Keratinocyte (primary cell): ENCODE results near the gene DDX41. TPM values are rescaled to one million over a fixed set of nuclear protein-coding genes. Genes with fewer than 3 reads are reported as not detected.
A peak's percentile ranks its signal among the peaks of the same experiment; 100 is the strongest.

Source experiments
- DNase-seq: peaks from one replicate; pipeline ENCODE4 v3.0.0-alpha.2; 2011; ENCODE audit warnings: low read depth, missing footprints, low spot score
- FAIRE-seq: peaks from 2 replicates; lab custom pipeline; 2011; peaks lifted over from hg19 to GRCh38; lab: Jason Lieb, UNC
- H2AFZ ChIP-seq: 2 replicates; pipeline ENCODE4 v1.6.0; 2012; ENCODE audit warnings: low read length, control low read depth, inconsistent platforms; ENCODE audit not compliant: control insufficient read depth
- H3K27ac ChIP-seq: 2 replicates; pipeline ENCODE4 v1.5.1; 2011; ENCODE audit warnings: low read length; ENCODE audit not compliant: control insufficient read depth, insufficient read depth
- H3K27me3 ChIP-seq: 3 replicates; pipeline ENCODE4 v1.6.0; 2011; ENCODE audit warnings: low read length; ENCODE audit not compliant: control insufficient read depth, insufficient read depth; ENCODE audit errors: extremely low read depth
- H3K36me3 ChIP-seq, 2 experiments: 2 replicates in 1 of 2; 3 replicates in 1 of 2; pipeline ENCODE4 v1.5.1; 2011; ENCODE audit warnings: low read length in 2 of 2, mild to moderate bottlenecking in 1 of 2; ENCODE audit not compliant: control insufficient read depth in 2 of 2, insufficient read depth in 2 of 2; ENCODE audit errors: extremely low read depth in 1 of 2
- H3K4me1 ChIP-seq: 3 replicates; pipeline ENCODE4 v1.5.1; 2011; ENCODE audit warnings: low read length; ENCODE audit not compliant: control insufficient read depth, insufficient read depth; ENCODE audit errors: extremely low read depth
- H3K4me2 ChIP-seq: 3 replicates; pipeline ENCODE4 v1.6.0; 2011; ENCODE audit warnings: low read depth, low read length; ENCODE audit not compliant: control insufficient read depth, insufficient read depth; ENCODE audit errors: extremely low read depth
- H3K4me3 ChIP-seq, 3 experiments: fragments of 200-600 bp in 1 of 3; sonication (generic) in 1 of 3; 2 replicates in 2 of 3; 3 replicates in 1 of 3; pipeline ENCODE4 v1.5.1; 2011 to 2016; ENCODE audit warnings: low read length in 3 of 3, mild to moderate bottlenecking in 3 of 3, control low read depth in 2 of 3, inconsistent platforms in 1 of 3, low read depth in 1 of 3, mixed read lengths in 1 of 3, mixed run types in 1 of 3, moderate library complexity in 1 of 3; ENCODE audit not compliant: control insufficient read depth in 2 of 3, insufficient read depth in 2 of 3; ENCODE audit errors: extremely low read depth in 1 of 3
- H3K79me2 ChIP-seq: 2 replicates; pipeline ENCODE4 v1.6.0; 2012; ENCODE audit warnings: low read length; ENCODE audit not compliant: control insufficient read depth, insufficient read depth
- H3K9ac ChIP-seq: 3 replicates; pipeline ENCODE4 v1.6.0; 2011; ENCODE audit warnings: low read length; ENCODE audit not compliant: control insufficient read depth, insufficient read depth; ENCODE audit errors: extremely low read depth
- H3K9me1 ChIP-seq: 3 replicates; pipeline ENCODE4 v1.6.0; 2011; ENCODE audit warnings: low read length; ENCODE audit not compliant: control insufficient read depth, insufficient read depth; ENCODE audit errors: extremely low read depth
- H3K9me3 ChIP-seq: 2 replicates; pipeline ENCODE4 v1.5.1; 2012; ENCODE audit warnings: low read depth, low read length; ENCODE audit not compliant: control insufficient read depth
- H4K20me1 ChIP-seq: 3 replicates; pipeline ENCODE4 v1.6.0; 2011; ENCODE audit warnings: low read length; ENCODE audit not compliant: control insufficient read depth, insufficient read depth; ENCODE audit errors: extremely low read depth
- CTCF ChIP-seq, 3 experiments: IDR thresholded peaks in 1 of 3; conservative IDR thresholded peaks in 1 of 3; optimal IDR thresholded peaks in 1 of 3; 2 replicates in 2 of 3; 3 replicates in 1 of 3; pipeline versions ENCODE3 to v1.5.1; 2011; ENCODE audit warnings: low read length in 3 of 3, mild to moderate bottlenecking in 3 of 3, moderate library complexity in 2 of 3, control low read depth in 1 of 3, inconsistent platforms in 1 of 3; ENCODE audit not compliant: insufficient read depth in 2 of 3; ENCODE audit errors: extremely low read depth in 1 of 3
- EZH2 ChIP-seq: IDR thresholded peaks from one replicate; pipeline ENCODE4 v1.6.1; 2012; ENCODE audit warnings: inconsistent platforms, mild to moderate bottlenecking, low read length, moderate library complexity
- dilution Hi-C: fragments of 300-500 bp; cut with MboI; formaldehyde crosslinking; loops from one replicate; pipeline ENCODE4 v1.7.0; 2020; ENCODE audit warnings: low sequenced_read_pairs; ENCODE audit not compliant: extremely low pct_ligation_motif_present
- polyA plus RNA-seq, 5 experiments: library from polyadenylated mRNA; depleted of rRNA in 3 of 5; stranded (reverse) in 3 of 5; stranded (forward) in 1 of 5; unstranded in 1 of 5; fragments of >200 nt; gene quantifications; 1 replicate in 1 of 5; 2 replicates in 3 of 5; 3 replicates in 1 of 5; pipeline versions ENCODE4 v1.2.1 to v1.2.3, GENCODE V29; 2011 to 2012; ENCODE audit warnings: missing spikeins in 2 of 5, low read depth in 1 of 5, low replicate concordance in 1 of 5

DDX41 gene
- polyA plus RNA-seq, 1 donor (not counting 4 experiments of a cell fraction or from before 2014, with no cell fraction given), result 71.3 TPM

- Histone ChIP-seq H3K9me1 (peaks cover 10% of the 10 kb centered on the region), H2AFZ (no peak overlapping the region), H3K27me3 (no peaks in the 10 kb centered on the region), H3K9me3 (no peaks in the 10 kb centered on the region), H3K4me1 (peaks cover 35% of the 10 kb centered on the region), H4K20me1 (peaks cover 16% of the 10 kb centered on the region), H3K4me2 (peak overlapping the region; percentile 79), H3K36me3 (peaks cover 6 to 7% of the 10 kb centered on the region in 2 experiments), H3K27ac (no peak overlapping the region), H3K4me3 (peak overlapping the region; percentile 60 to 79 (median 77)), H3K79me2 (peaks cover 23% of the 10 kb centered on the region), H3K9ac (peak overlapping the region; percentile 68)
- dilution Hi-C loops, result no loop called here
- DNase-seq, result no peak
- TF ChIP-seq EZH2, result no peak
- no peak for TF ChIP-seq CTCF (optimal IDR thresholded peaks at IDR 0.05 in 1 of 3, IDR thresholded peaks at IDR 0.05 in 1 of 3, conservative IDR thresholded peaks at IDR 0.05 in 1 of 3; ENCODE audit: extremely low read depth in 1 of 3, insufficient read depth in 2 of 3, low read length in 3 of 3)
- FAIRE-seq, result no peak
Observed at GRCh38 chr5:177471610-177472356, 45.0 kb downstream of the DDX41 start.

GRCh38 chr5:177470759-177471536 is 45.8 kb downstream of the DDX41 start:
- Histone ChIP-seq H3K79me2 (peaks cover 23% of the 10 kb centered on the region), H4K20me1 (peaks cover 16% of the 10 kb centered on the region)
- no peak for DNase-seq

More at GRCh38 chr5:177470759-177471536, 45.8 kb downstream of the DDX41 start:
- Histone ChIP-seq H3K9me3 (no peaks in the 10 kb centered on the region), H3K9ac (no peak overlapping the region), H2AFZ (no peak overlapping the region), H3K27ac (no peak overlapping the region), H3K4me2 (peak overlapping the region; percentile 79), H3K27me3 (no peaks in the 10 kb centered on the region), H3K9me1 (peaks cover 10% of the 10 kb centered on the region), H3K36me3 (peaks cover 7 to 15% of the 10 kb centered on the region in 2 experiments), H3K4me1 (peaks cover 35% of the 10 kb centered on the region), H3K4me3 (no peak overlapping the region)
- dilution Hi-C loops, result no loop called here
- FAIRE-seq, result peak; percentile 82
- no peak for TF ChIP-seq EZH2
- no peak for TF ChIP-seq CTCF (optimal IDR thresholded peaks at IDR 0.05 in 1 of 3, IDR thresholded peaks at IDR 0.05 in 1 of 3, conservative IDR thresholded peaks at IDR 0.05 in 1 of 3; ENCODE audit: extremely low read depth in 1 of 3, insufficient read depth in 2 of 3, low read length in 3 of 3)
